HUES64 (cell line): ENCODE data around the gene BDH1.
A peak's percentile ranks its signal among the peaks of the same experiment; 100 is the strongest.

Experiments used
- H3K27ac ChIP-seq: 2 replicates; pipeline ENCODE4 v1.7.0; 2013; ENCODE audit warnings: low read depth, low read length, inconsistent platforms
- H3K27me3 ChIP-seq: 2 replicates; pipeline ENCODE4 v1.6.1; 2013; ENCODE audit warnings: mild to moderate bottlenecking, low read length; ENCODE audit not compliant: insufficient read depth
- H3K36me3 ChIP-seq: 2 replicates; pipeline ENCODE4 v1.6.1; 2013; ENCODE audit warnings: mild to moderate bottlenecking, low read length; ENCODE audit not compliant: insufficient read depth
- H3K4me1 ChIP-seq: 2 replicates; pipeline ENCODE4 v1.6.1; 2013; ENCODE audit warnings: mild to moderate bottlenecking, low read length, moderate library complexity; ENCODE audit not compliant: insufficient read depth
- H3K4me3 ChIP-seq: 2 replicates; pipeline ENCODE4 v1.5.1; 2013; ENCODE audit warnings: mild to moderate bottlenecking, low read length, moderate library complexity
- H3K9ac ChIP-seq: 2 replicates; pipeline ENCODE4 v1.6.1; 2013; ENCODE audit warnings: mild to moderate bottlenecking, low read depth, low read length
- H3K9me3 ChIP-seq: 2 replicates; pipeline ENCODE4 v1.6.1; 2013; ENCODE audit warnings: low read depth, low read length; ENCODE audit not compliant: insufficient read depth
- WGBS: fragments of 150-250, 120-280 bp; methylation state at CpG from one replicate; pipeline ENCODE4 v1.1.7; 2013; ENCODE audit warnings: missing lambda C conversion rate; 5-methylcytosine and 5-hydroxymethylcytosine counted together

Gene BDH1

GRCh38 chr3:197546307-197547085 lies 9.3 kb downstream of the BDH1 start:
- Histone ChIP-seq H3K4me1 (peaks cover 45% of the 10 kb centered on the region), H3K27ac (no peak overlapping the region), H3K4me3 (no peak overlapping the region), H3K9ac (no peak overlapping the region), H3K9me3 (no peaks in the 10 kb centered on the region), H3K36me3 (no peaks in the 10 kb centered on the region), H3K27me3 (no peaks in the 10 kb centered on the region)
- WGBS = 96% methylated on average over 10 of the region's 10 CpGs

- Histone ChIP-seq H3K27me3 (no peaks in the 10 kb centered on the region), H3K9ac (no peak overlapping the region), H3K9me3 (no peaks in the 10 kb centered on the region), H3K27ac (no peak overlapping the region), H3K4me3 (no peak overlapping the region), H3K4me1 (peaks cover 49% of the 10 kb centered on the region), H3K36me3 (no peaks in the 10 kb centered on the region)
- 91% methylated on average over 5 of the region's 5 CpGs for WGBS
These were observed 10.2 kb downstream of the BDH1 start for GRCh38 chr3:197545571-197545970.

GRCh38 chr3:197545101-197545500 lies 10.7 kb downstream of the BDH1 start:
- WGBS = 97% methylated on average over 9 of the region's 9 CpGs
- no peaks in the 10 kb centered on the region for H3K9me3 ChIP-seq
- H3K9ac ChIP-seq = no peak overlapping the region
- H3K36me3 ChIP-seq = no peaks in the 10 kb centered on the region
- H3K4me1 ChIP-seq = peaks cover 46% of the 10 kb centered on the region
- H3K27ac ChIP-seq = no peak overlapping the region
- H3K27me3 ChIP-seq = no peaks in the 10 kb centered on the region
- no peak overlapping the region for H3K4me3 ChIP-seq

DNA sequence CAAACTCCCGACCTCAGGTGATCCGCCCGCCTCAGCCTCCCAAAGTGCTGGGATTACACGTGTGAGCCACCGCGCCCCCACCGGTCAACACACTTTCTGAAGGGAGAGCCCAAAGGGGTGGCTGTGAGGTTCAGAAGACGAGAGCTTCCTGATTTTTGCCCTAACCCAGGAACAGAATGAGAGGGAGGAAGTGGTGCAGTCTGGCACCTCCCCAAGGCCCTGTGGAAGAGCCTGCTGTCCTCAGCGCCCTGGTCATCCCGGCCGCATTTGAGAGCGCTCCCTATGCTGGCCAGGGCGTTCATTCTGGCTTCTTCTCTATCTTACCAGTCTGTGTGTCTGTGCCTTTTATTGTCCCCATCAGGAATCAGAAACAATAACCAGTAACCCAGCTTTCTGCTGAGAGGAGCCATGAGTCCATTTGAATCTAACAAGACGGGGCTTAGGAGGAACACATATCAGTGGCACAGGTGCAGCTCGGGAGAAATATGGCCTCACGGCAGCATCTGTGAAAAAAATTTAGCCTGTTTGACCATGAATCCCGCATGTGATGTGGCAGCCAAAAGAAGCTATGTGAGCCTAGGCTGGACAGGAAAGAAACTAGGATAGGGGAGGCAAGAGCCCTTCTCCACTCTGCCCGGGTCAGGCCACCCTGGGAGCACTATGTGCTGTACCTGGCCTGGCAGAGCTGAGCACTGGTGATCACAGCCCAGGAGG lies 12.9 kb downstream of the BDH1 start:
- Histone ChIP-seq H3K4me1 (peaks cover 37% of the 10 kb centered on the region), H3K9me3 (no peaks in the 10 kb centered on the region), H3K27me3 (no peaks in the 10 kb centered on the region), H3K4me3 (no peak overlapping the region), H3K27ac (no peak overlapping the region), H3K36me3 (no peaks in the 10 kb centered on the region), H3K9ac (no peak overlapping the region)
- WGBS = 88% methylated on average over 18 of the region's 18 CpGs

DNA sequence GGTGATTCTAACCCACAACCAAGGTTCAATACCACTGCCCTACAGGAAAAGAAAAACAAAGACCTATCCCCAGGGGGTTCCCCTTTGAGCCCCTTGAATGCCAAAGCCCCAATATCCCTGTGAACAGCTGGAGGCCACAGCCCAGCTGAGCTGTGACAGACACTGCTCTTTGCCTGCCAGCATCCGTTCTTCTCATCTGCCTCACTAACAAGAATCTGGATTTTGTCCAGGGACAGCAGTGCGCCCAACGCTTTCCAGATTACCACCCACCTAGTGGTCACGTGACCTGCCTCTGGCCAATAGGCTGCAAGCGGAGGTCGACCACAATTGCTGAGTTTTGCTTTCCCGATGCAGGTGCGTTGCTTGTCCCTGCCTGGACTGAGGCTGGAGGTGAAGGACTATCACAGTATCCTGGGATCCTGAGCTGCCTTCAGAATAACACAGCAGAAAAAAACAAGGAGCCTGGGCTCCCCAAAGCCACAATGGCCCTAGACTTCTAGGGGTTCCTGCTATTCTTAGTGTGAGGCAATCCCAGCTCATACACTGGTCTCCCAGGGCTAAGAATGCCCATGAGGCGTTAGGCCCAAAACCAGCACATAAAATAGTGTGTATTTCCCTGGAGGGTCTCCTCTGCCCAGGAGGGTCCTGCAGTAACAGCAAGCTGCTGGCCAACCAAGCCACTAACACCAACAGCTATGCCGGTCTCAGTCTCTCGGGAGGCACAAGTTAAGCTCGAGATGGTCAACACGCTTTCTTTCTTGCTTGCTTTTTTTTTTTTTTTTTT lies 13.8 kb downstream of the BDH1 start:
- Histone ChIP-seq H3K4me1 (peaks cover 31% of the 10 kb centered on the region), H3K27me3 (no peaks in the 10 kb centered on the region), H3K9ac (no peak overlapping the region), H3K36me3 (no peaks in the 10 kb centered on the region), H3K9me3 (no peaks in the 10 kb centered on the region), H3K4me3 (peak overlapping the region; percentile 10; the same call in 1 of the 2 replicates), H3K27ac (peak overlapping the region; percentile 73; the same call in 1 of the 2 replicates)
- 37% methylated on average over 13 of the region's 13 CpGs for WGBS

- WGBS = 13% methylated on average over 3 of the region's 3 CpGs
- Histone ChIP-seq H3K9ac (peak overlapping the region; percentile 5; the same call in 1 of the 2 replicates), H3K4me3 (no peak overlapping the region), H3K9me3 (no peaks in the 10 kb centered on the region), H3K27ac (peak overlapping the region; percentile 73), H3K27me3 (no peaks in the 10 kb centered on the region), H3K4me1 (peaks cover 30% of the 10 kb centered on the region), H3K36me3 (no peaks in the 10 kb centered on the region)
These were observed 14.8 kb downstream of the BDH1 start for GRCh38 chr3:197540961-197541377.

GRCh38 chr3:197539651-197540051 lies 16.1 kb downstream of the BDH1 start:
- Histone ChIP-seq H3K4me3 (no peak overlapping the region), H3K27ac (no peak overlapping the region), H3K4me1 (peaks cover 30% of the 10 kb centered on the region), H3K27me3 (no peaks in the 10 kb centered on the region), H3K9ac (no peak overlapping the region), H3K36me3 (no peaks in the 10 kb centered on the region), H3K9me3 (no peaks in the 10 kb centered on the region)
- 93% methylated on average over 6 of the region's 6 CpGs for WGBS

- 85% methylated on average over 6 of the region's 6 CpGs for WGBS
- no peak overlapping the region for H3K4me3 ChIP-seq
- H3K27me3 ChIP-seq = no peaks in the 10 kb centered on the region
- no peaks in the 10 kb centered on the region for H3K4me1 ChIP-seq
- H3K9ac ChIP-seq = no peak overlapping the region
- no peaks in the 10 kb centered on the region for H3K9me3 ChIP-seq
- H3K36me3 ChIP-seq = peaks cover 10% of the 10 kb centered on the region; the same call in 1 of the 2 replicates
- H3K27ac ChIP-seq = no peak overlapping the region
These were observed 21.6 kb downstream of the BDH1 start for GRCh38 chr3:197533927-197534725.

DNA sequence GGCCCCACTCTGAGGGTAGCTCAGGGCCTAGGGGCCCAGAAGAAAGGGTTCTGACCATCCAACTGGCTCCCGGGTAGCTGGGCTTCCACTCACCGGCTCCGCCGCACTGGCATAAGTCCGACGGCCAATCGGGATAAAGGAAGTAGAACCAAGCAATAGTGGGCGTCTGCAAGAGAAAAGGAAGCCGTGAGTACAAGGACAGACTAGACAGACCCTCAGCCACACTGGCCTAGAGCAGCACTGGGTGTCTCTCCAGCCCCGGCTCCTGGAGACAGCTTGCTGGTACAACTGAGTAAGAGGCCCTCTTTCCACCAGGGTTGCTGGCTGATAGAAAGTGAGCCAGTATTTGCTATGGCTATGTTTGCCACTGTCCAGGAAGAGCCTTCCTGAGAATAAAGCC lies 22.4 kb downstream of the BDH1 start:
- peaks cover 10% of the 10 kb centered on the region; the same call in 1 of the 2 replicates for H3K36me3 ChIP-seq
- no peaks in the 10 kb centered on the region for H3K4me1 ChIP-seq
- H3K4me3 ChIP-seq = no peak overlapping the region
- H3K27ac ChIP-seq = no peak overlapping the region
- no peak overlapping the region for H3K9ac ChIP-seq
- no peaks in the 10 kb centered on the region for H3K9me3 ChIP-seq
- WGBS = 95% methylated on average over 10 of the region's 10 CpGs
- no peaks in the 10 kb centered on the region for H3K27me3 ChIP-seq

DNA sequence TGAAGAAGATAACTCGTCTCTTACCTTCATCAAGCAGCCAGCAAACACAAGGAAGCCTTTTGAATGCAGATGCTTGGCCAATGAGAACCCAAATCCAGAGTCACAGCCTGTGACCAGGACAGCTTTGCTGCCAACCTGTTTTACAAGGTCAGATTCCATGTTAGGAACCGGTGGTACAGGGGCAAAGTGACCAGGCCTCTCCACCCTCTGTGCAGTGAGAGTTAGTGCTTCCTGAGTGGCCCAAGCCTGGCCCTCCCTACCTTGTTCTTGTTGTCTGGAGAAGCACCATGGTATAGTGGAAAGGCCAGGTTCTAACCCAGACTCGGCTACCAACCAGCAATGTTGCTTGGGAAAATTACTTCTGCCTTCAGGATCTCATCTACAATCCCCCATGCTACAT lies 23.4 kb downstream of the BDH1 start:
- no peaks in the 10 kb centered on the region for H3K9me3 ChIP-seq
- H3K27ac ChIP-seq = no peak overlapping the region
- no peaks in the 10 kb centered on the region for H3K4me1 ChIP-seq

More for the DNA sequence above, 23.4 kb downstream of the BDH1 start:
- no peaks in the 10 kb centered on the region for H3K27me3 ChIP-seq
- peaks cover 10% of the 10 kb centered on the region; the same call in 1 of the 2 replicates for H3K36me3 ChIP-seq
- 92% methylated on average over 3 of the region's 3 CpGs for WGBS
- no peak overlapping the region for H3K4me3 ChIP-seq
- no peak overlapping the region for H3K9ac ChIP-seq
